Psoas muscle (tissue), 8 donors: Measurements from ENCODE around the gene EGLN1. TPM values are rescaled to one million over a fixed set of nuclear protein-coding genes. Genes with fewer than 3 reads are reported as not detected.
A peak's percentile ranks its signal among the peaks of the same experiment; 100 is the strongest.

Experiments used
- ATAC-seq, 4 donors: fragments of 200-7000 bp; cut with Tn5 transposase; one replicate each; pipeline ENCODE4 v1.9.1; 2020; ENCODE audit warnings: moderate library complexity in 3 of 4, mild to moderate bottlenecking in 2 of 4
- DNase-seq, 2 donors: peaks; one replicate each; pipeline ENCODE4 v3.0.0-alpha.2; 2020
- H3K27ac ChIP-seq: fragments of 200-600 bp; one replicate; pipeline ENCODE4 v1.8.0; 2022
- H3K27me3 ChIP-seq, 3 donors: fragments of 200-600 bp in 1 of 3; one replicate each; pipeline versions ENCODE4 v1.6.1 to v1.8.0; 2013 to 2022; ENCODE audit warnings: low read length in 2 of 3, mild to moderate bottlenecking in 2 of 3, moderate library complexity in 1 of 3; ENCODE audit not compliant: insufficient read depth in 3 of 3
- H3K36me3 ChIP-seq, 2 donors: fragments of 200-600 bp in 1 of 2; one replicate each; pipeline versions ENCODE4 v1.6.1 to v1.8.0; 2013 to 2022; ENCODE audit warnings: low read depth in 1 of 2, mild to moderate bottlenecking in 1 of 2, moderate library complexity in 1 of 2; ENCODE audit not compliant: insufficient read depth in 1 of 2
- H3K4me1 ChIP-seq: fragments of 200-600 bp; one replicate; pipeline ENCODE4 v1.8.0; 2022
- H3K4me3 ChIP-seq: fragments of 200-600 bp; one replicate; pipeline ENCODE4 v1.8.0; 2022; ENCODE audit warnings: mild to moderate bottlenecking
- H3K9me3 ChIP-seq: fragments of 200-600 bp; one replicate; pipeline ENCODE4 v1.8.0; 2022
- WGBS, 3 donors: extraction: QIAGEN DNeasy Blood & Tissue Kit; methylation state at CpG; one replicate each; pipeline versions ENCODE4 v1.1.6 to v1.1.7; 2013; 5-methylcytosine and 5-hydroxymethylcytosine counted together
- intact Hi-C, 2 donors: fragments of 100-400 bp; cut with DNase I; formaldehyde crosslinking; loops; one replicate each; pipeline versions ENCODE4 v1.11.0 to v1.14.2; 2022
- polyA plus RNA-seq, 3 donors: library from polyadenylated mRNA; stranded (reverse); fragments of 200-250 nt; gene quantifications; one replicate each; pipeline ENCODE4 v1.2.3, GENCODE V29; 2013
- total RNA-seq, 4 donors: library from RNA; stranded (reverse); fragmentation: NEBNext Ultra II Directional in 2 of 4; extraction: Animal tissue kit (Norgen Biotek cat#: 25700) in 2 of 4; gene quantifications; one replicate each; pipeline versions ENCODE4 v1.2.1 to v1.2.4, GENCODE V29; 2021 to 2023
- TF ChIP-seq, protein P1 (sequence below): fragments of 200-600 bp; IDR thresholded peaks from one replicate; pipeline ENCODE4 v1.8.0; 2022; ENCODE audit warnings: antibody characterized with exemption
- donor health status: healthy with polysubstance abuse.
- donor health status: DM: no; HTN: no; CAD: no; lungs with moderate emphysema.
- donor health status: Bipolar disorder and iron deficiency.
- donor health status: healthy.
- donor health status: DM: yes; HTN: yes; CAD: no.
- donor health status: DM: no; HTN: no; CAD: no.
- donor health status: DM: no; HTN: no; CAD: no.
- donor health status: DM: yes; HTN: yes; CAD: no.

EGLN1 gene
- total and polyA plus RNA-seq, 7 donors = 52.4 to 596 (median 230) TPM

DNA sequence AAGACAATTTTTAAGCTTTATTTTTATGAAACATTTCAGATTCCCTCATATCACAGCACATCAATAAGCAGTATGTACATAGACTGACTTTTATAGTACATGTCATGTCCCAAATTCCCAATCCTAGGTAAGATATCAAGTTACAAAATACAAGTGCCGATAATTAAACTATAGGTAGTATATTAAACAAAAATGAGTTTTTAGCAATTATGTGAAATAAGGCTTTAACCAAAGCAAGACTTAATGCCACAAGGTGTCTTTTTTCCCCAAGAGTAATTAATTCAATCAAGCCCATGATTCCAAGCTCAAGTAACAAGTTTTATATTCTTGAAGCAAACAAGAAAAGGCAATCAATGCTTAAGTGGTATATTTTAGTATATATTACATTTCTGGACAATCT is 89.3 kb downstream of the EGLN1 start:
- DNase-seq (no peak), ATAC-seq (no peak)
- Histone ChIP-seq H3K27ac (no peak overlapping the region), H3K27me3 (no peaks in the 10 kb centered on the region), H3K4me3 (peak overlapping the region; percentile 95), H3K9me3 (no peaks in the 10 kb centered on the region), H3K36me3 (peaks cover 0 to 10% of the 10 kb centered on the region in 2 donors), H3K4me1 (peaks cover 40% of the 10 kb centered on the region)
- 33 to 68% (median 39%) methylated on average over 1 of the region's 1 CpG for WGBS, 3 donors
- intact Hi-C loops = loop anchor here in 1 of 2 donors (2.0 kb wide), 1 partner anchor 50 kb away; no protein-coding TSS in a partner anchor
- TF ChIP-seq, protein P1, sequence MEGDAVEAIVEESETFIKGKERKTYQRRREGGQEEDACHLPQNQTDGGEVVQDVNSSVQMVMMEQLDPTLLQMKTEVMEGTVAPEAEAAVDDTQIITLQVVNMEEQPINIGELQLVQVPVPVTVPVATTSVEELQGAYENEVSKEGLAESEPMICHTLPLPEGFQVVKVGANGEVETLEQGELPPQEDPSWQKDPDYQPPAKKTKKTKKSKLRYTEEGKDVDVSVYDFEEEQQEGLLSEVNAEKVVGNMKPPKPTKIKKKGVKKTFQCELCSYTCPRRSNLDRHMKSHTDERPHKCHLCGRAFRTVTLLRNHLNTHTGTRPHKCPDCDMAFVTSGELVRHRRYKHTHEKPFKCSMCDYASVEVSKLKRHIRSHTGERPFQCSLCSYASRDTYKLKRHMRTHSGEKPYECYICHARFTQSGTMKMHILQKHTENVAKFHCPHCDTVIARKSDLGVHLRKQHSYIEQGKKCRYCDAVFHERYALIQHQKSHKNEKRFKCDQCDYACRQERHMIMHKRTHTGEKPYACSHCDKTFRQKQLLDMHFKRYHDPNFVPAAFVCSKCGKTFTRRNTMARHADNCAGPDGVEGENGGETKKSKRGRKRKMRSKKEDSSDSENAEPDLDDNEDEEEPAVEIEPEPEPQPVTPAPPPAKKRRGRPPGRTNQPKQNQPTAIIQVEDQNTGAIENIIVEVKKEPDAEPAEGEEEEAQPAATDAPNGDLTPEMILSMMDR = no peak

DNA sequence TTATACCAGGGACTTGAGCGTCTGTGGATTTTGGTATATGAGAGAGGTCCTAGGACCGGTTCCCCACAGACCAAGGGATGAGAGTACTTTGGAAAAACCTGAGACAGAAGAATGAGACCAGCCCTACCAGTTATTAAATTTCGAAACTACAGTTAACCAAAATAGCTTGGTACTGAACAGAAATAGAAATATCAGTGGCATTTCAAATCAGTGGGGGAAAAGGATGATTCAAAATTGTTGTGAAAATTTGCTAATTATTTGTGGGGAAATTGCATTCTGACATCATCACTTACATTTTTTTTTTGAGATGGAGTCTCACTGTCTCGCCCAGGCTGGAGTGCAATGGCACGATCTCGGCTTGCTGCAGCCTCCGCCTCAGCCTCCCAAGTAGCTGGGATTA is 92.6 kb downstream of the EGLN1 start:
- ATAC-seq (no peak), DNase-seq (no peak)
- H3K4me1 ChIP-seq = peaks cover 23% of the 10 kb centered on the region
- H3K4me3 ChIP-seq = no peak overlapping the region
- no peaks in the 10 kb centered on the region for H3K27me3 ChIP-seq
- 90 to 93% (median 92%) methylated on average over 7 of the region's 7 CpGs for WGBS, 3 donors
- intact Hi-C loops = loop anchor here in 1 of 2 donors (5.0 kb wide), 1 partner anchor 52 kb away; no protein-coding TSS in a partner anchor
- H3K9me3 ChIP-seq = no peaks in the 10 kb centered on the region
- H3K36me3 ChIP-seq = peaks cover 0 to 4% of the 10 kb centered on the region in 2 donors
- no peak overlapping the region for H3K27ac ChIP-seq
- TF ChIP-seq, protein P1 = no peak

DNA sequence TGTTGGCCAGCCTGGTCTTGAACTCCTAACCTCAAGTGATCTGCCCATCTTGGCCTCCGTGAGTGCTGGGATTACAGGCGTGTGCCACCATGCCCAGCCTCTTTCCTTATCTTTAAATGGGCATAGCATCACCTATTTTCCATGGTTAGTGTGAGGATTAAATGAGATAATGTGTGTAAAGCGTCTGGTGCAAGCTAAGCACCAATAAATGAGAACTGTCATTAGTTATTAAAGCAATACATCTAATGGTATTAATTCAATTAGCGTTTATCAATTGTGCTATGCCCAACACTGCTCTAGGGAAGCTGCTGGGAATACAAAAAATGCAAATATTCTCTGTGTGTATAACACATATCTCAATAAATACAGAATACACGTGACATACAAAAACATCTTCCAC is 94.5 kb downstream of the EGLN1 start:
- TF ChIP-seq, protein P1 = no peak
- 76 to 82% (median 80%) methylated on average over 5 of the region's 5 CpGs for WGBS, 3 donors
- Histone ChIP-seq H3K27ac (no peak overlapping the region), H3K9me3 (no peaks in the 10 kb centered on the region), H3K4me3 (no peak overlapping the region), H3K27me3 (no peaks in the 10 kb centered on the region), H3K4me1 (peaks cover 5% of the 10 kb centered on the region), H3K36me3 (no peaks in the 10 kb centered on the region)
- intact Hi-C loops = loop anchor here in 1 of 2 donors (5.0 kb wide), 1 partner anchor 50 kb away; no protein-coding TSS in a partner anchor
- DNase-seq = no peak
- no peak for ATAC-seq

DNA sequence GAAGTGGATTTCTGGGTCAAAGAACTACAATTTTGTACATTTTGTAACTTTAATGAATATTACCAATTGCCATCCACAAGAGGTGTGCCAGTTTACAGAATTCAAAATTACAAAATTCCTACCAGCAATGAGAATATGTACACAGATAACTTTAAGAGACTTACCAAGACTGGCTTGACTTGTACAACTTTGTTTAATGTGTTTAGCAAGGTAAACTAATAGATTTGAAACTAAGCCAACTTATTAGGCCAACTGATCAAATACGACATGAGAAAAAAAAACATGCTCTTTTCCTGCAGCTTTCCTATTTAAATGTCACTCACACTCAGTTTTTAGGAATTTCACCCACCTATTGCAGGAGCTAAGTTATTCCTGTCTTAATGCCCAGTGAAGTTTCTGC is 95.8 kb downstream of the EGLN1 start:
- no peaks in the 10 kb centered on the region for H3K36me3 ChIP-seq
- H3K9me3 ChIP-seq = no peaks in the 10 kb centered on the region
- TF ChIP-seq, protein P1 = no peak
- 72 to 76% (median 73%) methylated on average over 1 of the region's 1 CpG for WGBS, 3 donors
- ATAC-seq (no peak), DNase-seq (no peak)
- no peaks in the 10 kb centered on the region for H3K27me3 ChIP-seq
- H3K4me3 ChIP-seq = no peak overlapping the region
- no peak overlapping the region for H3K27ac ChIP-seq
- intact Hi-C loops = loop anchor here in 1 of 2 donors (5.0 kb wide), 1 partner anchor 49 kb away; no protein-coding TSS in a partner anchor
- no peaks in the 10 kb centered on the region for H3K4me1 ChIP-seq

DNA sequence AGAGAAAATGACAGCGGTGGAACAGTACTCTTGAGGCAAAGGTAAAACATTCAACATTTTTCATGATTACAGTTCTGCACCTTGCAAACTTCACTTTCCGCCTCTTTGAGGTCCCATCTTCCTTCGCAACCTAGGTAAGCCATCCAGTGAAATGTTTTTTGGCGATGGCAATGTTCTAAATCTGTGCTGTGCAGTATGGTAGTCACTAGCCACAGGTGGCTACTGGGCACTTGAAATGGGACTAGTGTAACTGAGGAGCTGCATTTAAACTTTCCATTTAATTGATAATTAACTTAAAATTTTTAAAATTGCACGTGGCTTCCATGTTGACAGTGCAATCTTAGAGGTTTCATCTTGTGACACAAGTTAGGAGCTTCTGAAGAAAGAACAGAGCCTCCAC is 97.4 kb downstream of the EGLN1 start:
- no peak for ATAC-seq
- intact Hi-C loops = loop anchor here in 1 of 2 donors (5.0 kb wide), 1 partner anchor 47 kb away; no protein-coding TSS in a partner anchor
- Histone ChIP-seq H3K36me3 (no peaks in the 10 kb centered on the region), H3K27me3 (no peaks in the 10 kb centered on the region), H3K27ac (no peak overlapping the region), H3K4me3 (no peak overlapping the region), H3K9me3 (no peaks in the 10 kb centered on the region), H3K4me1 (no peaks in the 10 kb centered on the region)
- TF ChIP-seq, protein P1 = no peak
- no peak for DNase-seq
- WGBS, 3 donors = 81 to 84% (median 82%) methylated on average over 5 of the region's 5 CpGs
